NB4 (cell line): ENCODE results near the gene NDUFB10.

ENCODE experiments used
- DNase-seq: peaks from one replicate; pipeline ENCODE4 v3.0.0; 2010; ENCODE audit warnings: low read depth
- H3K4me3 ChIP-seq: one replicate; pipeline ENCODE4 v1.5.1; 2011; ENCODE audit warnings: mild to moderate bottlenecking, low read depth, low read length, moderate library complexity
- MYC ChIP-seq: IDR thresholded peaks from 2 replicates; pipeline ENCODE4 v1.6.1; 2011; ENCODE audit warnings: low read depth, low read length
- POLR2A ChIP-seq: IDR thresholded peaks from 2 replicates; pipeline ENCODE4 v1.6.1; 2011; ENCODE audit warnings: mild to moderate bottlenecking; ENCODE audit not compliant: insufficient read length; ENCODE audit errors: extremely low read depth
- TF ChIP-seq, protein P1 (sequence below): IDR thresholded peaks from one replicate; pipeline ENCODE4 v1.5.1; 2012; ENCODE audit warnings: low read depth, low read length
- TF ChIP-seq, protein P2 (sequence below): IDR thresholded peaks from 2 replicates; pipeline ENCODE4 v1.6.1; 2011; ENCODE audit warnings: low read depth, low read length

The NDUFB10 gene

DNA sequence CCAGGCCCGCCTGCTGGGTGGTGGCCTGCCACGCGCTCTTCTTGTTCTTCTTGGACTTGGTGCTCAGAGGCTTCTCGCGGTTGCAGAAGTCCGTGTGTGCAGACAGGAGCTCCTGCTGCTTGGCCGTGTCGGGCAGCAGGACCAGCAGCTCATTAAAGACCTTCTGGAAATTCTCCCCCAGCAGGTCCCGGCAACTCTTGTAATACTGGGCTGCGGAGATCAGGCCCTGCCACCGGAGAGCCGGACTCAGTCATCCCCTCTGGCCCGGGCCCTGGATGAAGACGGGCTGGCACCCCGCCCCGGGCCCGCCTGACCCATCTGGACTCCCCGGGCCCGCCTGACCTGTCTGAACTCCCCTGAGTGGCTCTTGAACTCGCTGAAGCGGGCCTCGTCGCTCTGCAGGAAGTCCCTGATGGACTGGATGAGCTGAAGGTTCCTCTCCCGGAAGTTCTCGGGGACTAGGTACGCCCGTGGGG lies 39.1 kb downstream of the NDUFB10 start:
- no peak overlapping the region for H3K4me3 ChIP-seq
- no peak for DNase-seq
- TF ChIP-seq MYC (no peak), POLR2A (no peak)
- TF ChIP-seq, protein P1, sequence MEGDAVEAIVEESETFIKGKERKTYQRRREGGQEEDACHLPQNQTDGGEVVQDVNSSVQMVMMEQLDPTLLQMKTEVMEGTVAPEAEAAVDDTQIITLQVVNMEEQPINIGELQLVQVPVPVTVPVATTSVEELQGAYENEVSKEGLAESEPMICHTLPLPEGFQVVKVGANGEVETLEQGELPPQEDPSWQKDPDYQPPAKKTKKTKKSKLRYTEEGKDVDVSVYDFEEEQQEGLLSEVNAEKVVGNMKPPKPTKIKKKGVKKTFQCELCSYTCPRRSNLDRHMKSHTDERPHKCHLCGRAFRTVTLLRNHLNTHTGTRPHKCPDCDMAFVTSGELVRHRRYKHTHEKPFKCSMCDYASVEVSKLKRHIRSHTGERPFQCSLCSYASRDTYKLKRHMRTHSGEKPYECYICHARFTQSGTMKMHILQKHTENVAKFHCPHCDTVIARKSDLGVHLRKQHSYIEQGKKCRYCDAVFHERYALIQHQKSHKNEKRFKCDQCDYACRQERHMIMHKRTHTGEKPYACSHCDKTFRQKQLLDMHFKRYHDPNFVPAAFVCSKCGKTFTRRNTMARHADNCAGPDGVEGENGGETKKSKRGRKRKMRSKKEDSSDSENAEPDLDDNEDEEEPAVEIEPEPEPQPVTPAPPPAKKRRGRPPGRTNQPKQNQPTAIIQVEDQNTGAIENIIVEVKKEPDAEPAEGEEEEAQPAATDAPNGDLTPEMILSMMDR: no peak
- TF ChIP-seq, protein P2, sequence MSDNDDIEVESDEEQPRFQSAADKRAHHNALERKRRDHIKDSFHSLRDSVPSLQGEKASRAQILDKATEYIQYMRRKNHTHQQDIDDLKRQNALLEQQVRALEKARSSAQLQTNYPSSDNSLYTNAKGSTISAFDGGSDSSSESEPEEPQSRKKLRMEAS: no peak

DNA sequence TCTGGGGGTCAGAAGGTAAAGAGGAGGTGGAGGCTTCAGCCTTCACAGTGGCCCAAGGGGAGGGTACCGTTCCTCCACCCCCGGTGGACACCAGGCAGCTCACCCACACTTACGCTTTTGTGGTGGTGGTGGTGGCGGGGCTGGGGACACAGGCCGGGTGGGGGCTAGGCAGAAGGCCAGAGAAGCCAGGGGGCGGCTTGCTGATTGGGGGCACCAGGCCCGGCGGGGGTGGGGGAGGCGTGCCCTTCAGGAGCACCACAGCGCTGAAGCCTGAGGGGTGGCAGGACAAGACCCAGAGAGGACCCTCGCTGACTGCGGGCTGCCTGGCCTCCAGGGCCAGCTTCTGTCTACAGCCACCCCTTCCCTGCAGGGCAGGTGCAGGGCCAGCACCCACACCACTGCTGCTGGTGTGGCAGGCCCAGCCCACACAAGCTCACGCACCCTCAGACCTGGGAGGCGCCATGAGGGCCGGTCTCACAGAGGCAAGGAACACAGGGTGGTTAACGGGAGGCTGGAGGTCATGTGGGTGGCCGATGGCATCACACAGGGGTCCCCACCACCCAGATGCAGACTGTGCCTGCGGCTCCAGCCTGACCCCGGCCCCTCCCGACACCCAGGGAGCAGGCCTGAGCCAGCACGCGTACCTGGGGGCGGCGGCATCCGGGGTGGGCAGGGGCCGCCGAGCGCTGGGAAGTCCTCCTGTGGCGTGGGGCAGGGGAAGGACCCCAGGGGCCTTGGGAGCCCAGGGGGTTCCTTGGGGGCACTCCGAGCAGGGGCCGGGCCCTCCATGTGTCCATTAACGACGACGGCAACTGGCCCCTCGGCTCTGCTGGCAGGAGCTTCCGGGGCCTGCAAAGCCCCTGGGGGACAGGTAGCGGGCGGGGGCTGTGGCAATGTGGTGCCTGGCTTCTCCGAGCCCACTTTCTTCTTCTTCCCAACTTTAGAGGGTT lies 39.8 kb downstream of the NDUFB10 start:
- DNase-seq: no peak
- no peak overlapping the region for H3K4me3 ChIP-seq
- TF ChIP-seq POLR2A: no peak
- TF ChIP-seq MYC: no peak
- TF ChIP-seq, protein P2: no peak
- TF ChIP-seq, protein P1: no peak

DNA sequence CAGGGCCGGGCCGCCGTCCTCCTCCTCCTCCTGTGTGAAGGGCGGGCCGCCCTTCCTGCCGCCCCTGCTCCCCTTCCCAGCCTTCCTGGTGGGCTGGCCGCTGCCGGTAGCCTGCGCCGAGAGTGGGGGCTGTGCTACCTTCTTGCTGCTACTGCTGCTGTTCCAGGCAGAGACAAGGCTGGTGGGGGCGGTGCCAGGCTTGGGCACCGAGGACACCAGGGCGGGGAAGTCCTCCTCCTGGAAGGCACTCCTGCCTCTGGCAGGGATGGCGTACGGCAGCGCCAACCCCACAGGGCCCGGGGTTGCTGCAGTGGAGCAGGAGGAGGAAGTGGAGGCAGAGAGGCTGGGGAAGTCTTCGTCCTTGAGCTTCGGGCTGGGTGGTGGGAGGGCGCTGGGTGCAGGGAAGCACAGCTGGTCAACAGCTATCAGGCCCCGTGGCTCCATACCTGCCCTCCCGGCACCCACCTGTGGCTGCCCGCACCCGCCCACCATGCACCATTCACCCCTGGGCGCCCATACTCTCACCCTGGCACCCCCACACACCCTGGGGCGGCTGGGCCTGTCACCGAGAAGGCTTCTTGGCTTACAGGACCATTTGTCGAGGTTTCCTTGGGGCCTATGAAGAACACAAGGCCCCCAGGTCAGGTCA lies 40.7 kb downstream of the NDUFB10 start:
- no peak for DNase-seq
- TF ChIP-seq, protein P2: no peak
- TF ChIP-seq MYC (no peak), POLR2A (no peak)
- TF ChIP-seq, protein P1: no peak
- H3K4me3 ChIP-seq: no peak overlapping the region

DNA sequence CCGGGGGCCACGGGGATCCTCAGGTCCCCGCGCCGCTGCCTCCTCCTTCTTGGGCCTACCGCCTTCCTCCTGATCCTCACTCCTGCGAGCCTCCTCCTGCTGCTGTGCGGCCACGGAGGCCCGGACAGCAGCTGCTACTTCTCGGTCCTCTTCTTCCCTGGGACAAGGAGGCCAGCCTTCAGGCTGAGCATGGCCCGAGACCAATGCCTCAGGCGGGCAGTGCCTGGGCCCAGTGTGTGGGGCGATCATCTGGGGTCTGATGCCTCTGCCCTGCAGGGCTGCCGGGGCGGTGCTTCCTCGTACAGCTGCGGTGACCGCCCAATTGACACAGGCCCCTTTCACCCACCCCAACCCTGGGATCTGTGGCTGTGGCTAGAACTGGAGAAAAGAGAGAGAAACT lies 41.7 kb downstream of the NDUFB10 start:
- TF ChIP-seq, protein P1: no peak
- TF ChIP-seq, protein P2: no peak
- DNase-seq: no peak
- no peak overlapping the region for H3K4me3 ChIP-seq

DNA sequence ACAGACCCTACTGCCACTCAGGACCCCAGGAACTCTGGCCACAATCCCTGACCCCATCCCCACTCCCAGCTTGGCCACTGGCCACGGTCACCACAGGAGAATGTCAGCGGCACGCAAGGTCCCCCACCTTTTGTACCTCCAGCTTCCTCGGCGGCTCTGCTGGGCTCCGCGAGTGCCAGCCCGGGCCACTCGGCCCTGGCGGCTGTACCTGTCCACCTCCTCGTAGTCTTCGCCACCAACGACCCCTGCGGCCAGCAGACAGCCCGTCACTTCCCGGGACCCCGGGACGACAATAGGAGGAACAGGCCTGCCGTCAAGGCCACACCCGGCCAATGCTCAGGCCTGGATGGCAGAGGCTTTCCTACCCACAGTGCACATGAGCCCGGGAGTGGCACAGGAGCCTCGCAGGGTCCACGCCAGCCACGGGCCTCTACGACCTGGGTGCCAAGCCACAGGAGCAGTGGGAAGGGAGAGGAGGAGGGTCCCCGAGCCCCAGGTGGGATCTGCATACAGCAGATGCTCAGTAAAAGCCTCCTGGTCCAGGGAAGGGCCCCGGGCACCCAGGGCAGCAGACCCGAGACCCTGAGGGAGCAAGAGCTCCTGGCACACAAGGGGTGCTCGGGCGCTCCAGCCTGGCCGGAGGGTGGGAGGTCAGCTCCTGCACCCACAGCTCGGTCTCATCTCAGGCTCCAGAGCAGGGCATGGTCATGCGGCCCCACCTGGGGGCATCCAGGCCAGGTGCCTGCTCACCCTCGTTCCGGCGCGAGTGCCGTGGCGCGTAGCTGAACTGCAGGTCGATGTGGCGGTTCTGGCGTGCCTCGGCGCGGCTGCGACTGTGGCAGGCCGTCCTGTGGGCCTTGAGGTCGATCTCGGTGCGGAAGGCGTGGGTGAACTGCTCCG lies 42.4 kb downstream of the NDUFB10 start:
- H3K4me3 ChIP-seq: no peak overlapping the region
- no peak for DNase-seq
- TF ChIP-seq POLR2A: no peak
- TF ChIP-seq, protein P2: no peak
- TF ChIP-seq, protein P1: no peak
